Hepatocyte (in vitro differentiated cells): ENCODE results near the gene UBXN6.

ENCODE experiments used
- CTCF ChIP-seq: fragments of 200-600 bp; sonication (generic); IDR thresholded peaks from 2 replicates; pipeline ENCODE4 v1.5.1; 2016; ENCODE audit warnings: antibody characterized with exemption, mild to moderate bottlenecking; ENCODE audit not compliant: poor library complexity
- EZH2phosphoT487 ChIP-seq: fragments of 200-600 bp; sonication (generic); IDR thresholded peaks from one replicate; pipeline ENCODE4 v1.6.1; 2018; ENCODE audit warnings: antibody characterized with exemption, mild to moderate bottlenecking, low read depth, moderate library complexity; ENCODE audit not compliant: unreplicated experiment, severe bottlenecking

- TF ChIP-seq CTCF (no peak), EZH2phosphoT487 (no peak)
These were observed 26.3 kb downstream of the UBXN6 start for GRCh38 chr19:4431296-4431695.
